ENCODE results near the gene R3HDM1. TPM values are rescaled to one million over a fixed set of nuclear protein-coding genes. Genes with fewer than 3 reads are reported as not detected.

R3HDM1 gene
- total RNA-seq, 3 donors from 2014 or later = 14.6 to 21.6 (median 17.7) TPM

- H3K36me3 ChIP-seq = no peaks in the 10 kb centered on the region
- H3K9me3 ChIP-seq = no peaks in the 10 kb centered on the region
- no peak overlapping the region for H3K27ac ChIP-seq
- no peak overlapping the region for H3K4me3 ChIP-seq
- H3K27me3 ChIP-seq = no peaks in the 10 kb centered on the region
- H3K4me1 ChIP-seq = no peaks in the 10 kb centered on the region
- DNase-seq (ENCODE audit: low spot score in 2 of 2) = no peak
- intact Hi-C loops (cut with DNase I; ENCODE audit: low total_unique reads) = no loop called here
- TF ChIP-seq, protein P1, sequence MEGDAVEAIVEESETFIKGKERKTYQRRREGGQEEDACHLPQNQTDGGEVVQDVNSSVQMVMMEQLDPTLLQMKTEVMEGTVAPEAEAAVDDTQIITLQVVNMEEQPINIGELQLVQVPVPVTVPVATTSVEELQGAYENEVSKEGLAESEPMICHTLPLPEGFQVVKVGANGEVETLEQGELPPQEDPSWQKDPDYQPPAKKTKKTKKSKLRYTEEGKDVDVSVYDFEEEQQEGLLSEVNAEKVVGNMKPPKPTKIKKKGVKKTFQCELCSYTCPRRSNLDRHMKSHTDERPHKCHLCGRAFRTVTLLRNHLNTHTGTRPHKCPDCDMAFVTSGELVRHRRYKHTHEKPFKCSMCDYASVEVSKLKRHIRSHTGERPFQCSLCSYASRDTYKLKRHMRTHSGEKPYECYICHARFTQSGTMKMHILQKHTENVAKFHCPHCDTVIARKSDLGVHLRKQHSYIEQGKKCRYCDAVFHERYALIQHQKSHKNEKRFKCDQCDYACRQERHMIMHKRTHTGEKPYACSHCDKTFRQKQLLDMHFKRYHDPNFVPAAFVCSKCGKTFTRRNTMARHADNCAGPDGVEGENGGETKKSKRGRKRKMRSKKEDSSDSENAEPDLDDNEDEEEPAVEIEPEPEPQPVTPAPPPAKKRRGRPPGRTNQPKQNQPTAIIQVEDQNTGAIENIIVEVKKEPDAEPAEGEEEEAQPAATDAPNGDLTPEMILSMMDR (IDR thresholded peaks at IDR 0.05) = no peak
- TF ChIP-seq POLR2A (IDR thresholded peaks at IDR 0.05) = no peak
- TF ChIP-seq POLR2AphosphoS5 (IDR thresholded peaks at IDR 0.05) = no peak
Measured at GRCh38 chr2:135504811-135505210, 26.5 kb upstream of the R3HDM1 start.

DNA sequence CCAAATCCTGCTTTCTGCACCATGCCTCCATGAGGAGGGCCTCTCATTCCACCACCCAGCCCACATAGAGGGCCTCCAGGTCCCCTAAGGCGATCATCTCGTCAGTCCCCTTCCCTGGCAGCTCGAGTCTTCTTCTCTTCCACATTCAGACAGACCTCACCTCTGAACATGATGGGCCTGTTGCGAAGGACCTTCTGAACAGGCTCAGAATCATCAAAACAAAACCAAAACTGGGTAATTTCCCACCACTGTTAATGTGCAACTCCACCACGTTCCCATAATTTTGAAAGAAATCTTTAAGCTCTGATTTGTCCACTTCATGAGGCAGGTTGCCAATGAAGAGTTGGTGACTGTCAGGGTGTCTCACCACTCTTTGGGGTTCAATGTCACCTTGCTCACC, 20.7 kb upstream of the R3HDM1 start:
- H3K27me3 ChIP-seq = no peaks in the 10 kb centered on the region
- TF ChIP-seq POLR2A (IDR thresholded peaks at IDR 0.05) = no peak
- no peak for DNase-seq (ENCODE audit: low spot score in 2 of 2)
- no peaks in the 10 kb centered on the region for H3K4me1 ChIP-seq
- intact Hi-C loops (cut with DNase I; ENCODE audit: low total_unique reads) = no loop called here
- H3K4me3 ChIP-seq = no peak overlapping the region
- H3K9me3 ChIP-seq = peaks cover 17 to 34% of the 10 kb centered on the region in 2 donors
- H3K36me3 ChIP-seq = no peaks in the 10 kb centered on the region
- no peak overlapping the region for H3K27ac ChIP-seq

DNA sequence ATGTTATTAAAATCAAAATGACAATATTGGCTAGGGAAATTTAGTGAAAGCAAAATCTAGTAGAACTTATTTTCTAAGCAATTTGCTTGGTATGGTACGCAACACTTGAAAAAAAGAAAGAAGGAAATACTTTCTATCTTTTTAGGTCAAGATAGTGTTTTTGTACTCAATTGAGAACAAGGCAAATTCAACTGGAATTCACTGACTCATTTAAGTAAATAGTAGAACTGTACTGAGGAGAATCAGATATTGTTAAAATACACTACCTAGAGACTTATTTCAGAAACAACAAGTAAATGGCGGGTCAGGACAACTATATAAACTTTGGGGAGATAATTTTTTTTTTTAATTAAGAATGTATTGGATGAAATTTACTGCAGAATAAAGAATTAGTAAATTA, 19.2 kb upstream of the R3HDM1 start:
- intact Hi-C loops (cut with DNase I; ENCODE audit: low total_unique reads) = no loop called here
- Histone ChIP-seq H3K9me3 (peaks cover 17 to 35% of the 10 kb centered on the region in 2 donors), H3K4me1 (no peaks in the 10 kb centered on the region), H3K4me3 (no peak overlapping the region), H3K36me3 (no peaks in the 10 kb centered on the region), H3K27me3 (no peaks in the 10 kb centered on the region), H3K27ac (no peak overlapping the region)
- no peak for DNase-seq (ENCODE audit: low spot score in 2 of 2)
- TF ChIP-seq POLR2A (IDR thresholded peaks at IDR 0.05) (no peak), POLR2AphosphoS5 (IDR thresholded peaks at IDR 0.05) (no peak)
- TF ChIP-seq, protein P1 (IDR thresholded peaks at IDR 0.05) = no peak

DNA sequence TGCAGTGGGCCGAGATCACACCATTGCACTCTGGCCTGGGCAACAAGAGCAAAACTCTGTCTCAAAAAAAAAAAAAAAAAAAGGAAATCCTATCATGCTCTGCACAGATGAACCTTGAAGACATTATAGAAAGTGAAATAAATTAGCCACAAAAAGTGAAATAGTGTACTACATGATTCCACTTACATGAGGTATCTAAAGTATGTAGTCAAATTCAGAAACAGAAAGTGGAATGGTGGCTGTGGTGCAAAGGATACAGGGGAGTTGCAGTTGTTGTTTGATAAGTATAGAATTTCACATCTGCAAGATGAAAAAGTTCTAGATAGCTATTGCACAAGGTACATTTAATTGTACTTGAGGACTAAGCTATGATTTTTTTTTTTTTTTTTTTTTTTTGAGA, 5.5 kb upstream of the R3HDM1 start:
- TF ChIP-seq POLR2AphosphoS5 (IDR thresholded peaks at IDR 0.05) (no peak), POLR2A (IDR thresholded peaks at IDR 0.05) (no peak)
- TF ChIP-seq, protein P1 (IDR thresholded peaks at IDR 0.05) = no peak
- no peak for DNase-seq (ENCODE audit: low spot score in 2 of 2)

DNA sequence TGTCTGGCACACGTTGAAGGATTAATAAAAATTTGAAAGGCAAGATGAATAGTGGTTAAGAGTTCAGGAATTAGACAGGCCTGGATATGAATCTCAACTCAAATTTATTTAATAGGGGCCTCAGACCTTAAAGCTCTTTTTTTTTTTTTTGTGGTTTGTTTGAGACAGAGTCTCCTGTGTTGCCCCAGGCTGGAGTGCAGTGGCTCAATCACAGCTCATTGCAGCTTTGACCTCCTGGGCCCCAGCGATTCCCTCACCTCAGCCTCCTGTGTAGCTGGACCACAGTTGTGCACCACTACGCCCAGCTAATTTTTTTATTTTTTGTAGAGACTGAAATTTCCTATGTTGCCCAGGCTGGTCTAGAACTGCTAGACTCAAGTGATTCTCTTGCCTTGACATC, 3.3 kb upstream of the R3HDM1 start:
- Histone ChIP-seq H3K9me3 (no peaks in the 10 kb centered on the region), H3K4me1 (no peaks in the 10 kb centered on the region), H3K4me3 (no peak overlapping the region), H3K36me3 (no peaks in the 10 kb centered on the region), H3K27me3 (no peaks in the 10 kb centered on the region), H3K27ac (no peak overlapping the region)
- intact Hi-C loops (cut with DNase I; ENCODE audit: low total_unique reads) = no loop called here
- TF ChIP-seq, protein P1 (IDR thresholded peaks at IDR 0.05) = no peak
- TF ChIP-seq POLR2AphosphoS5 (IDR thresholded peaks at IDR 0.05) = no peak
- TF ChIP-seq POLR2A (IDR thresholded peaks at IDR 0.05) = no peak
- DNase-seq (ENCODE audit: low spot score in 2 of 2) = no peak

More for the DNA sequence above, 5.5 kb upstream of the R3HDM1 start:
- no peaks in the 10 kb centered on the region for H3K27me3 ChIP-seq
- no peaks in the 10 kb centered on the region for H3K4me1 ChIP-seq
- H3K36me3 ChIP-seq = no peaks in the 10 kb centered on the region
- intact Hi-C loops (cut with DNase I; ENCODE audit: low total_unique reads) = no loop called here
- H3K4me3 ChIP-seq = no peak overlapping the region
- H3K27ac ChIP-seq = no peak overlapping the region
- no peaks in the 10 kb centered on the region for H3K9me3 ChIP-seq
